Measurements from ENCODE around the gene U2AF1L4. TPM values are rescaled to one million over a fixed set of nuclear protein-coding genes. Genes with fewer than 3 reads are reported as not detected.

U2AF1L4 gene
- total RNA-seq, 1 experiment from 2014 or later = 9.7 TPM

Other genes with a start within 250 kb of the U2AF1L4 start
- gene DMKN, start 231.8 kb downstream of the U2AF1L4 start, total RNA-seq (2014; rRNA removed; shearing (Covaris generic)) = not detected in 2 replicates
- gene SBSN, start 217.1 kb downstream of the U2AF1L4 start, total RNA-seq (2014; rRNA removed; shearing (Covaris generic)) = not detected in 2 replicates
- not detected in 2 replicates for gene GAPDHS, start 212.0 kb downstream of the U2AF1L4 start, total RNA-seq (2014; rRNA removed; shearing (Covaris generic))
- gene TMEM147, start 199.8 kb downstream of the U2AF1L4 start, total RNA-seq (2014; rRNA removed; shearing (Covaris generic)) = 110 TPM in 2 replicates
- gene ATP4A, start 181.8 kb downstream of the U2AF1L4 start, total RNA-seq (2014; rRNA removed; shearing (Covaris generic)) = 0.14 TPM in 1 of 2 replicates, not detected in the other
- gene PMIS2, start 159.2 kb downstream of the U2AF1L4 start, total RNA-seq (2014; rRNA removed; shearing (Covaris generic)) = not detected in 2 replicates
- 17.2 and 22.7 TPM in 2 replicates for gene HAUS5, start 132.7 kb downstream of the U2AF1L4 start, total RNA-seq (2014; rRNA removed; shearing (Covaris generic))
- gene RBM42, start 116.4 kb downstream of the U2AF1L4 start, total RNA-seq (2014; rRNA removed; shearing (Covaris generic)) = 69.9 and 71.3 TPM in 2 replicates
- gene ETV2, start 103.7 kb downstream of the U2AF1L4 start, total RNA-seq (2014; rRNA removed; shearing (Covaris generic)) = 2.4 and 4.1 TPM in 2 replicates
- gene COX6B1, start 97.1 kb downstream of the U2AF1L4 start, total RNA-seq (2014; rRNA removed; shearing (Covaris generic)) = 436 and 590 TPM in 2 replicates
- not detected in 2 replicates for gene UPK1A, start 78.9 kb downstream of the U2AF1L4 start, total RNA-seq (2014; rRNA removed; shearing (Covaris generic))
- gene ZBTB32, start 40.9 kb downstream of the U2AF1L4 start, total RNA-seq (2014; rRNA removed; shearing (Covaris generic)) = not detected in 2 replicates
- 13.1 and 15.1 TPM in 2 replicates for gene KMT2B, start 27.4 kb downstream of the U2AF1L4 start, total RNA-seq (2014; rRNA removed; shearing (Covaris generic))
- gene IGFLR1, start 3.0 kb downstream of the U2AF1L4 start, total RNA-seq (2014; rRNA removed; shearing (Covaris generic)) = 4.3 and 10.3 TPM in 2 replicates
- 37.7 and 47.2 TPM in 2 replicates for gene PSENEN, start 233 bp upstream of the U2AF1L4 start, total RNA-seq (2014; rRNA removed; shearing (Covaris generic))
- 4.9 and 6.1 TPM in 2 replicates for gene LIN37, start 3.2 kb upstream of the U2AF1L4 start, total RNA-seq (2014; rRNA removed; shearing (Covaris generic))
- not detected in 2 replicates for gene HSPB6, start 11.6 kb upstream of the U2AF1L4 start, total RNA-seq (2014; rRNA removed; shearing (Covaris generic))
- gene PROSER3, start 12.8 kb upstream of the U2AF1L4 start, total RNA-seq (2014; rRNA removed; shearing (Covaris generic)) = 10.0 and 11.1 TPM in 2 replicates
- 8.9 and 10.5 TPM in 2 replicates for gene ARHGAP33, start 30.1 kb upstream of the U2AF1L4 start, total RNA-seq (2014; rRNA removed; shearing (Covaris generic))
- not detected in 2 replicates for gene PRODH2, start 67.4 kb upstream of the U2AF1L4 start, total RNA-seq (2014; rRNA removed; shearing (Covaris generic))
- not detected in 2 replicates for gene NPHS1, start 107.1 kb upstream of the U2AF1L4 start, total RNA-seq (2014; rRNA removed; shearing (Covaris generic))
- gene KIRREL2, start 111.5 kb upstream of the U2AF1L4 start, total RNA-seq (2014; rRNA removed; shearing (Covaris generic)) = not detected in 2 replicates
- gene APLP1, start 123.2 kb upstream of the U2AF1L4 start, total RNA-seq (2014; rRNA removed; shearing (Covaris generic)) = 32.1 and 32.7 TPM in 2 replicates
- 6.2 and 7.3 TPM in 2 replicates for gene NFKBID, start 155.1 kb upstream of the U2AF1L4 start, total RNA-seq (2014; rRNA removed; shearing (Covaris generic))
- not detected in 2 replicates for gene HCST, start 157.1 kb upstream of the U2AF1L4 start, total RNA-seq (2014; rRNA removed; shearing (Covaris generic))
- not detected in 2 replicates for gene TYROBP, start 162.9 kb upstream of the U2AF1L4 start, total RNA-seq (2014; rRNA removed; shearing (Covaris generic))
- 5.1 and 10.2 TPM in 2 replicates for gene LRFN3, start 191.0 kb upstream of the U2AF1L4 start, total RNA-seq (2014; rRNA removed; shearing (Covaris generic))
- gene SDHAF1, start 249.8 kb upstream of the U2AF1L4 start, total RNA-seq (2014; rRNA removed; shearing (Covaris generic)) = 21.6 and 27.9 TPM in 2 replicates